GM12872 (cell line): ENCODE measurements around the gene FER.

Experiments
- TF ChIP-seq, protein P1 (sequence below): IDR thresholded peaks from 3 replicates; pipeline ENCODE4 v1.5.1; 2011; ENCODE audit warnings: low read depth, mild to moderate bottlenecking, low read length, moderate library complexity; ENCODE audit not compliant: insufficient read depth

The FER gene

DNA sequence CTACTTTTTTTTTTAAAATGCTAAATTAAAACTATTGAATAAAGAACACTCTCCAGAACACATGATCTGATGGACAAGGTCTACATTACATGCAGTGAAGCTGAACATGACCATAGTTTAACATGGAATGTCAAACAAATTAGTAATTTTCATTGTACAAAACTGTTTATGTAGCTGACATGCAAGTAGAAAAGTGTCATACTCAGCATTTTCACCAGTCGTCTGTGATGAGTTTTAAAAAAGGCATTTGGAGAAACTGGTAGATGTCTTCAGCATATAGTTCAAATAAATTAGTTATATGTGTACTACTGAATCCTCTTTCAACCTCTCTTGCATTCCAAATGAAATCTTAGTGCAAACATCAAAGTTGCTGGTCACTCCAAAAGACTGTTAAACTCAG lies 301.9 kb downstream of the FER start:
- TF ChIP-seq, protein P1, sequence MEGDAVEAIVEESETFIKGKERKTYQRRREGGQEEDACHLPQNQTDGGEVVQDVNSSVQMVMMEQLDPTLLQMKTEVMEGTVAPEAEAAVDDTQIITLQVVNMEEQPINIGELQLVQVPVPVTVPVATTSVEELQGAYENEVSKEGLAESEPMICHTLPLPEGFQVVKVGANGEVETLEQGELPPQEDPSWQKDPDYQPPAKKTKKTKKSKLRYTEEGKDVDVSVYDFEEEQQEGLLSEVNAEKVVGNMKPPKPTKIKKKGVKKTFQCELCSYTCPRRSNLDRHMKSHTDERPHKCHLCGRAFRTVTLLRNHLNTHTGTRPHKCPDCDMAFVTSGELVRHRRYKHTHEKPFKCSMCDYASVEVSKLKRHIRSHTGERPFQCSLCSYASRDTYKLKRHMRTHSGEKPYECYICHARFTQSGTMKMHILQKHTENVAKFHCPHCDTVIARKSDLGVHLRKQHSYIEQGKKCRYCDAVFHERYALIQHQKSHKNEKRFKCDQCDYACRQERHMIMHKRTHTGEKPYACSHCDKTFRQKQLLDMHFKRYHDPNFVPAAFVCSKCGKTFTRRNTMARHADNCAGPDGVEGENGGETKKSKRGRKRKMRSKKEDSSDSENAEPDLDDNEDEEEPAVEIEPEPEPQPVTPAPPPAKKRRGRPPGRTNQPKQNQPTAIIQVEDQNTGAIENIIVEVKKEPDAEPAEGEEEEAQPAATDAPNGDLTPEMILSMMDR, result no peak

- TF ChIP-seq, protein P1, result no peak
Observed at GRCh38 chr5:109053995-109054417, 306.3 kb downstream of the FER start.

DNA sequence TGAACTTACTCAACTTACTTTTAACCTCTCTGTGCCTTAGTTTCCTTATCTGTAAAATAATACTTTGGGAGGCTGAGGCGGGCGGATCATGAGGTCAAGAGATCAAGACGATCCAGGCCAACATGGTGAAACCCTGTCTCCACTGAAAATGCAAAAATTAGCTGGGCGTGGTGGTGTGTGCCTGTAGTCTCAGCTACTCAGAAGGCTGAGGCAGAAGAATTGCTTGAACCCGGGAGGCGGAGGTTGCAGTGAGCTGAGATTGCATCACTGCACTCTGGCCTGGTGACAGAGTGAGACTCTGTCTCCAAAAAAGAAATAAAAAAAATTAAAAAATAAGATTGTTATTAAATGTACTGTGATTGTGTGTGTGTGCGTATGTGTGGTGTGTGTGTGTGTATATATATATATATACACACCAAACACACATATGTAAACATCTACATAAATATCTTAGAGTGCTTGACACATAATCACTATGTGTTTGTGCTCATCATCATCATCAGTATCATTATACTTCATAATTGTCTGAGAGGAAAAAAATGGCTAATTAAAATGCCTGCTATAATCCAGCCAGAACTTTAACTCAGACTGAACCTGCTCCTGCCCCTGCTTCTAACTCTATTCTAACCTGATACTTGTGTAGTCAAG lies 312.8 kb downstream of the FER start:
- TF ChIP-seq, protein P1, result no peak

- TF ChIP-seq, protein P1, result no peak
Observed at GRCh38 chr5:109062664-109063063, 315.0 kb downstream of the FER start.

DNA sequence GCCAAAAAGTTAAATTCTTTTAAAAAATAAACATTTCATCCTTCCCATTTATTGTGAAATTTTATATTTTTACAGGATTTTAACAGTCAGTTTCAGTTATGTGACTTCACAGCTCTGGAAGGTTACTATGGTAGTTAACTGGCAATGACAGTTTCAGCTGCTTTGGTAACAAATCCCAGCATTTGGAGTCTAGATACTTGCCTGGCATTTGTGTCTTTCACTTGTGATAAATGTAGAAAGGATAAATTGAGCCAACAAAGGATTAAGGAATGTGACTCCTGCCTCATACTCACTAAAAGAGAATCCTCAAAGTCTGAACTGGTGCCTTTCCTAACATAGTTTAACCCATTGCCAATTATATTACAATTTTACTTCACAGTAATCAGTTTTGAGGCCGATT lies 315.5 kb downstream of the FER start:
- TF ChIP-seq, protein P1, result no peak

DNA sequence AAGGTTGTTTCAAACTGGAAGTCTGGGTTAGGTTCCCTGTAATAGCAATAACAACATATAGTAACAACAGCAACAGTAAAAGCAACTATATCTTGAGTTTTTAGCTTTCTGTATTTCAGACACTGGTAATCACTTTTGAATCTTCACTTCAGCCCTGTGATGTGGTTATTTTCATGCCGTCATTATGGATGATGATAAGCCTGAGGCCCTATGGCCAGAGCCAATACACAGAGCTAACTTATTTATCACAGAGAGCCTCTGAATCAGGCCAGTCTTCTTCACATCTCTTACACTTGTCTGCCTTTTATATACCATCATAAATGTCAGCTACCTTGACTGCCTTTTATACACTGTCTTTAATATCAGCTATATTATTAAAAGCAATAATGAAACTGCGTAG lies 329.0 kb downstream of the FER start:
- TF ChIP-seq, protein P1, result no peak

- TF ChIP-seq, protein P1, result no peak
Observed at GRCh38 chr5:109078448-109078847, 330.8 kb downstream of the FER start.

- TF ChIP-seq, protein P1, result no peak
Observed at GRCh38 chr5:109080481-109080880, 332.8 kb downstream of the FER start.
